Activated gamma-delta T cell (primary cell): Measurements from ENCODE around the gene KCTD15.

ENCODE experiments used
- DNase-seq: peaks from one replicate; lab custom pipeline; 2025; lab: John Stamatoyannopoulos, UW

The KCTD15 gene

DNA sequence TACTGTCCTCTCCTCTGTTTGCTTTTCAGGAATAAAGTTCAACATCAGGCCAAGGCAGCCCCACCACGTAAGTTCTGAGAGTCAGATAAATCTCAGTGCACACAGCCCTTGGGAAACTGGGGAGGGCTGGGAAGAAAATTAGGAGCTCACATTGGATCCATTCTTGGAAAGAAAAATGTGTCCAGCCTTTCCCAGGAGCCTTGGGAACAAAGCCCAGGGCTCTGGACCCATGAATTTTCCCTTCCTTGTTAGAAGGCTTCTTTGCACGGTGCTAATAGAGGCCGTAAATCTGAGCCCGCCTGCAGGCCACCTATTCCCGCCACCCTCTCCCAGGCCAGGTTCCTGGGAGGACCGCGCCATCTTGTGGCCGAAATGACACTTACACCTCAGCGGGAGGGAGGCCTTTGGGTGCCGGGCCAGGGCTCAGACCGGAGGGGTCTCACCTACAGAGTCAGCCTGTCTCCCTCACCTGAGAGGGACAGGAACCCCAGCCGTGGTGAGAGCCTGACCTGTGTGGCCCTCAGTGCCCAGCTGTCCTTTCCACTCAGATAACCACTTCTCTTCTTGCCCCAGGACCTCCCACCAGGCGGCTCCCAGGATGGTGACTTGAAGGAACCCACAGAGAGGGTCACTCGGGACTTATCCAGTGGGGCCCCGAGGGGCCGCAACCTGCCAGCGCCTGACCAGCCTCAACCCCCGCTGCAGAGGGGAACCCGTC is 25.1 kb upstream of the KCTD15 start:
- DNase-seq, result no peak

- DNase-seq, result no peak
Observed at GRCh38 chr19:33772102-33772857, 24.4 kb upstream of the KCTD15 start.

DNA sequence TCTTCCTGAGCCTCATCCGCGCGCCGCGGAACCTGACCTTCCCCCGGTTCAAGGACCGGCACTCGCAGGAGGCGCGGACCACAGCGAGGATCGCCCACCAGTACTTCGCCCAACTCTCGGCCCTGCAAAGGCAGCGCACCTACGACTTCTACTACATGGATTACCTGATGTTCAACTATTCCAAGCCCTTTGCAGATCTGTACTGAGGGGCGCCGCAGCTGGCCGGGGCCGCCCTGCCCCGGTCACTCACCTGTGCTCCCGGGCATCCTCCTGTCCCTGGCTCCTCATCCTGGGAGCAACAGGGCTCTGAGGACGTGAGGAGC is 23.9 kb upstream of the KCTD15 start:
- DNase-seq, result no peak

GRCh38 chr19:33773704-33774624 is 22.7 kb upstream of the KCTD15 start:
- no peak for DNase-seq

DNA sequence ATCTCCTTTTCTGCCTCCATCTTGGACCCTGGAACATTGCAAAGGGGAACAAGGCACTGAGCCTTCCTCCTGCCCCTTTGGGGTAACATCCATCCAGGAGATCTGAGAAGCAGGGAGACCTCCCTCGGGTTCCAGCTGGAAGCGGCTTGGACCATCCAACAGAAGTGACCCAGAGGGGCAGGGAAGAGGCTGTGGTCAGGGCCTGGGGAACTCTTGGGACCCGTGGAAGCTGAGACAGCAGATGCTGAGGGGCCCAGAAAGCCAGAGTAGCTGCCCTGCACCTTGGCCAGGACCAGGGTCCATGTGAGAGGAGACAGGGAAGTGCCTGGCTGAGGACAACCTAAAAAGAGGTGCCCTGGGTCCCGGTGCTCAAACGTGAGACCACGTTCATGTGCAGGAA is 21.9 kb upstream of the KCTD15 start:
- DNase-seq, result no peak

DNA sequence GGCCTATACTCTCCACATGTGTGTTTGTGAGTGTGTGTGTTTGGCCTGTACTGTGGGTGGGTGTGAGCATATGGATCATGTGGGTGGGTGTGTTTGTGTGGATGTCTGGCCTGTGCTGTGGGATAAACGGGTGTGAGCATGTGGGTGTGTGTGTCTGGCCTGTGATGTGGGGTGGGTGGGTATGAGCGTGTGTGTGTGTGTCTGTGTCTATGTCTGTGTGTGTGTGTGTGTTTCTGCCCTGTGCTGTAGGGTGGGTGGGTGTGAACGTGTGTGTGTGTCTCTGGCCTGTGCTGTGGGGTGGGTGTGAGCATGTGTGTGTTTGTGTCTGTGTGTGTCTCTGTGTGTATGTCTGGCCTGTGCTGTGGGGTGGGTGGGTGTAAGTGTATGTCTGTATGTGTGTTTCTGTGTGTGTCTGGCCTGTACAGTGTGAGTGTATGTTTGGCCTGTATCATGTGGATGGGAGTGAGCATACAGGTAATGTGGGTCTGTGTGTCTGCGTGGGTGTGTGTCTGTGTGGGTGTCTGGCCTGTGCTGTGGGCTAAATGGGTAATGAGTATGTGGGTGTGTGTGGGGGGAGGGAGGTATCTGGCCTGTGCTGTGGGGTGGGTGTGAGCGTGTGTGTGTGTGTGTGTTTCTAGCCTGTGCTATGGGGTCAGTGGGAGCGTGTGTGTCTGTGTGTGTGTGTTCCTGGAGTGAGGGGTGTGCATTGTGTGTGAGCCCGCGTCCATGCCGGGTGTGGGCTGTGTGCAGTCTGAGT is 20.8 kb upstream of the KCTD15 start:
- DNase-seq, result no peak

DNA sequence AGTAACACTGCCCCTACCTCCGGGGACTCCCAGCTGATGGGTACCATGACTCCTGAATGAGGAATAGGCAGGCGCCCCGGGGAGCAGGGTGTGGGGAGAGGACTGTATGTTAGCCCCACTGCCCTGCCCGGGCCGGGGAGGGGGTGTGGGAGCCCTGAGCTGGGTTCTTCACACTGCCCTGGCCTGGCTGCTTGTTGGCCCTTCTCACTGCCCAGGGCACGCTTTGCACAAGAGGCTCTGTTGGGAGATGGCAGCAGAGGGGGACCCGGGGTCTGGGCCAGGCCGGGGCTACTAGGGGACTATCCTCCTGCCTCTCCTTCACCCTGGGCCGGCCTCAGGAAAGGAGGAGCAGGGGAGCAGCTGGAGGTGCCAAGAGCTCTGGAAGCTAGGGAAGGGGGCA is 19.3 kb upstream of the KCTD15 start:
- no peak for DNase-seq

GRCh38 chr19:33777753-33778088 is 18.9 kb upstream of the KCTD15 start:
- no peak for DNase-seq

- peak; percentile 60 for DNase-seq
Observed at GRCh38 chr19:33778089-33778791, 18.4 kb upstream of the KCTD15 start.

GRCh38 chr19:33779849-33780248 is 16.8 kb upstream of the KCTD15 start:
- no peak for DNase-seq

GRCh38 chr19:33780251-33780650 is 16.4 kb upstream of the KCTD15 start:
- no peak for DNase-seq

DNA sequence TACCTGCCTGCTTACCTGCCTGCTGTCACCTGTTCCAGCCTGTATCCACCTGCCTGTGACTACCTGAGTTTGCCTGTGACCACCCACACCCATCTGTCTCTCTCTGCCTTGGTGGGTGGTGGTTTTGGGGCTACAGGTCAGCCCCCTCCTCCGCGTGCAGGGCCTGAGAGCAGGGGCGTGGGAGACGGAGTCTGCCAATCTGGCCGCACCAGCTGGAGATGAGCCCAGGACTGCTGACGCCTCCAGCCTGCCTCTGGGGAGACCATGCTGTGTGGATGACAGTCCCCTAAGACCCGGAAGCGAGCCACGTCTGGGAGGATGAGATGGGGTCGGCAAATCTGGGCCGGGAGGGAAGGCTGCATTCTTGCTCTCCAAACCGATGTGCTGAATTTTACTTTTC is 15.9 kb upstream of the KCTD15 start:
- no peak for DNase-seq

DNA sequence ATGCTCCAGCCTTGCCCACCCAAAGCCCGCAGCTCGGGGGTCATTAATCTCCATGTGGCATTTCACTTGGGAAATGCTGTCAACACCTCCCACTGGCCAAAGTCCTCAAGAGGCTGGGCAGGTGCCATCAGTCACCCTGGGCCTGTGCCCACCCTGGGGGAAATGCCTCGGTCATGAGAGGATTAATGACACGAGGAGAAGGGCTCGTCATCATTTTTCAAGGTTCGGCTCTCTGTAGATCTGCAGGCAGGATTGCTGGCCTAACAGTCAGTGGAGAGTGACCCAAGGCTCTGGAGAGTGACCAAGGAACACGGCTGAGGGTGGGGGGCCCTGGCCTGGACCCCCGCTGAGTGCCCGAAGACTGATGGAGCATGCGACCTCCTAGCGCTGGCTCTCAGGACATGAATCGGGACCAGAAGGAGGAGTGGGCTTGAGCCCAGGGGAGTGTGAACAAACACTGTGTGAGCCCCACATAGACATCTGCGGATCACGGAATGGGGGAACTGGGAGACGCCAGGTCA is 15.2 kb upstream of the KCTD15 start:
- no peak for DNase-seq

GRCh38 chr19:33781996-33782395 is 14.7 kb upstream of the KCTD15 start:
- DNase-seq, result no peak

GRCh38 chr19:33784432-33784831 is 12.2 kb upstream of the KCTD15 start:
- no peak for DNase-seq

GRCh38 chr19:33785795-33786194 is 10.9 kb upstream of the KCTD15 start:
- DNase-seq, result no peak

- no peak for DNase-seq
Observed at GRCh38 chr19:33788676-33789075, 8.0 kb upstream of the KCTD15 start.

GRCh38 chr19:33789344-33789743 is 7.3 kb upstream of the KCTD15 start:
- no peak for DNase-seq

DNA sequence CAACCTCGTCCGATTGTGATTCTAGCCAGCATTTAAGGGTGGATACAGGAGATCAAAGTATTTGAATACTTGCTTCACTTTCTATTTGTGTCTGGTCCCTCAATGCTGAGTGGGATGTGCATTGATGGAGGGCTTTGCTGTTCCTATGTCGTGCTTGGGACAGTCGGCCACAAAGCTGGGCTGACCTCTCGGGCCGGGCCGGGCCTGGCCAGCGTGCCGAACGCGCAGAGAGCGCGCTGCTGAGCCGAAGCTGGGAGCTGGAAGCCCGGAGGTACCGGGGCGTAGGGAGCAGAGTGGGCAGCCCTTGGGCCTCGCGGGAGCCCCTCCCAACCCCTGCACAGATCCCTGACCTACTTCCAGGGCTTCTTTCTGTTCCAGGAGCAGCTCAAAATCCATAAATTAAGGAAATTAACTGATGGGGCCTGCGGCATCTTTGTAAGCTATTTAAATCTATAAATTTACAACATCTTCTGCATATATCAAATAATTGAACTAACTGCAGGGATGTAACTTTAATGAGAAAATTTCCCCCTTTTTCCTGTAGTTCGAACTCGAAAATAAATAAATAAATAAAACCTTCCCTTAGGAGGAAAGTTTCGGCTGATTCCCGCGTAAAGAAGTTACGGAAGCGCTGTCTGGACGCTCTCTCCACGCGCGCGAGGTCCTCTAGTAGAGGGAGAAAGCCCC is 1.8 kb upstream of the KCTD15 start:
- DNase-seq, result no peak

DNA sequence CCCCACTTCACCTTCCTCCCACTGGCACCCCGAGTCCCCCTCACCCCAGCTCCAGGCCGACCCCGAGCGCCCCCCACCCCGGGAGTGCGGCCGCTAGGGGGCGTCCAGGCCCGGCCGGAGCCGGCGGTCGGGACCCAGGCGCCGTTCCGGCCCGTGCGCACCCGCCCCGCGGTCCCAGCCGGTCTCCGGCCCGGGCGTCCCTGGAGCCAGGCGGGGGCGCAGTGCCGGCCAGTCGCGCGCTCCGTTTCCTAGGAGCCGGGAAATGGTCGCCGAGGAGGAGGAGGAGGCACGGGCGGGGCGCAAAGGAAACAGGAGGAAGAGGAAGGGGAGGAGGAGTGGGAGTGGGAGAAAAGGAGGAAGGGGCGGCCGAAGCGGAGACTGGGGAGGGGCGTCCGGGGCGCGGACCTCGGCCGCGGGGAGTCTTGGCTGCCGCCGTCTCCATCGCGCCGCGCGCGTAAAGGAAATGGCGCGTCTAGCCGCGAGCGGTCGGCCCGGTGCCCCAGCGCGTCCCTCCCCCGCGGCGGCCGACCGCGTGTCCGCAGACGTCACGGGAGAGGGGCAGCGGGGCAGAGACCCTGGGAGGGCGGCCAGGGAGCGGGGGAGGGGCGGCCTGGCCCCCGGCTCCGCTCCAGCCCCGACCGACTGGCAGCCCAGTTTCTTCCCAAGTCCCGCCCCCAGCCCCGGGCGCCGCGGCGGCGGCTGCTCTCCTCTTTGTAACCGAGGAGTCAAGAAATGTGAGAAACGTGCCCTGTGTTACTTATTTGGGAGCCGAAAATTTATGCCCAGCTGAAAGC is 1.1 kb upstream of the KCTD15 start:
- DNase-seq, result no peak
